Stimulated activated naive CD8-positive, alpha-beta T cell treated with anti-CD3 and anti-CD28 coated beads, Interleukin-15, amount 100 ng/mL, for 72 hours (primary cell): ENCODE measurements around the gene CDHR1.

Experiments used
- ATAC-seq: fragments of 150-1000 bp; cut with Tn5 transposase; 2 replicates; pipeline ENCODE4 v1.10.0; 2021; ENCODE audit warnings: mild to moderate bottlenecking, moderate library complexity
- DNase-seq, 2 donors: peaks; one replicate each; pipeline ENCODE4 v3.0.0; 2021 to 2022
- H3K27ac Mint-ChIP-seq, 2 donors: one replicate each; pipeline ENCODE4 v1.8.0; 2022; ENCODE audit warnings: mild to moderate bottlenecking in 2 of 2, mixed read lengths in 2 of 2, moderate library complexity in 2 of 2
- H3K27me3 Mint-ChIP-seq: one replicate; pipeline ENCODE4 v1.8.0; 2022; ENCODE audit warnings: mixed read lengths
- H3K4me1 Mint-ChIP-seq: one replicate; pipeline ENCODE4 v1.8.0; 2022; ENCODE audit warnings: mild to moderate bottlenecking, mixed read lengths
- H3K4me3 Mint-ChIP-seq, 2 donors: one replicate each; pipeline ENCODE4 v1.8.0; 2022; ENCODE audit warnings: mild to moderate bottlenecking in 2 of 2, mixed read lengths in 2 of 2, moderate library complexity in 1 of 2
- H3K9me3 Mint-ChIP-seq, 2 donors: one replicate each; pipeline ENCODE4 v1.8.0; 2022; ENCODE audit warnings: mixed read lengths in 2 of 2

Gene CDHR1

GRCh38 chr10:84185526-84186175 lies 8.7 kb upstream of the CDHR1 start:
- Mint-ChIP-seq H3K27ac (no peak overlapping the region), H3K4me3 (no peak overlapping the region), H3K9me3 (no peaks in the 10 kb centered on the region), H3K4me1 (peaks cover 11% of the 10 kb centered on the region), H3K27me3 (no peaks in the 10 kb centered on the region)
- ATAC-seq (peak; percentile 17), DNase-seq (no peak)

GRCh38 chr10:84188815-84189214 lies 5.5 kb upstream of the CDHR1 start:
- no peak overlapping the region for H3K4me3 Mint-ChIP-seq
- ATAC-seq (no peak), DNase-seq (no peak)
- peaks cover 20% of the 10 kb centered on the region for H3K4me1 Mint-ChIP-seq
- no peaks in the 10 kb centered on the region for H3K9me3 Mint-ChIP-seq
- H3K27ac Mint-ChIP-seq, result no peak overlapping the region
- H3K27me3 Mint-ChIP-seq, result peaks cover 10% of the 10 kb centered on the region

GRCh38 chr10:84190621-84191020 lies 3.7 kb upstream of the CDHR1 start:
- no peak for ATAC-seq
- Mint-ChIP-seq H3K4me1 (peaks cover 14% of the 10 kb centered on the region), H3K27ac (no peak overlapping the region), H3K27me3 (peaks cover 28% of the 10 kb centered on the region), H3K9me3 (no peaks in the 10 kb centered on the region), H3K4me3 (no peak overlapping the region)
- no peak for DNase-seq

- H3K4me1 Mint-ChIP-seq, result peaks cover 14% of the 10 kb centered on the region
- peak overlapping the region in 1 of 2 donors; percentile 15 for H3K27ac Mint-ChIP-seq
- DNase-seq (no peak), ATAC-seq (no peak)
- H3K9me3 Mint-ChIP-seq, result no peaks in the 10 kb centered on the region
- H3K27me3 Mint-ChIP-seq, result peaks cover 32% of the 10 kb centered on the region
- no peak overlapping the region for H3K4me3 Mint-ChIP-seq
These were observed 3.2 kb upstream of the CDHR1 start for GRCh38 chr10:84191106-84191505.

GRCh38 chr10:84193327-84193726 lies 1.0 kb upstream of the CDHR1 start:
- no peaks in the 10 kb centered on the region for H3K9me3 Mint-ChIP-seq
- peaks cover 46% of the 10 kb centered on the region for H3K27me3 Mint-ChIP-seq
- H3K4me3 Mint-ChIP-seq, result no peak overlapping the region
- no peak overlapping the region for H3K27ac Mint-ChIP-seq
- H3K4me1 Mint-ChIP-seq, result peaks cover 14% of the 10 kb centered on the region
- ATAC-seq (no peak), DNase-seq (no peak)

- ATAC-seq, result no peak
- DNase-seq, result no peak
- H3K4me1 Mint-ChIP-seq, result peaks cover 14% of the 10 kb centered on the region
- no peak overlapping the region for H3K27ac Mint-ChIP-seq
- H3K27me3 Mint-ChIP-seq, result peaks cover 46% of the 10 kb centered on the region
- no peaks in the 10 kb centered on the region for H3K9me3 Mint-ChIP-seq
- peak overlapping the region; percentile 19 to 77 for H3K4me3 Mint-ChIP-seq
These were observed 402 bp upstream of the CDHR1 start for GRCh38 chr10:84193846-84194423.

GRCh38 chr10:84195044-84195830 lies 900 bp downstream of the CDHR1 start:
- DNase-seq, result no peak
- Mint-ChIP-seq H3K9me3 (no peaks in the 10 kb centered on the region), H3K4me1 (peaks cover 13% of the 10 kb centered on the region), H3K27ac (no peak overlapping the region), H3K4me3 (peak overlapping the region; percentile 42 to 77), H3K27me3 (peaks cover 46% of the 10 kb centered on the region)
- peak; percentile 8 for ATAC-seq

- Mint-ChIP-seq H3K9me3 (no peaks in the 10 kb centered on the region), H3K27me3 (peaks cover 46% of the 10 kb centered on the region), H3K4me1 (peaks cover 4% of the 10 kb centered on the region), H3K4me3 (no peak overlapping the region), H3K27ac (peak overlapping the region in 1 of 2 donors; percentile 30)
- no peak for ATAC-seq
- no peak for DNase-seq
These were observed 1.7 kb downstream of the CDHR1 start for GRCh38 chr10:84196083-84196482.

GRCh38 chr10:84196941-84197340 lies 2.6 kb downstream of the CDHR1 start:
- peaks cover 46% of the 10 kb centered on the region for H3K27me3 Mint-ChIP-seq
- no peaks in the 10 kb centered on the region for H3K9me3 Mint-ChIP-seq
- no peak overlapping the region for H3K27ac Mint-ChIP-seq
- no peaks in the 10 kb centered on the region for H3K4me1 Mint-ChIP-seq
- DNase-seq (no peak), ATAC-seq (no peak)
- no peak overlapping the region for H3K4me3 Mint-ChIP-seq

- H3K4me3 Mint-ChIP-seq, result no peak overlapping the region
- no peak for DNase-seq
- no peak for ATAC-seq
- no peaks in the 10 kb centered on the region for H3K4me1 Mint-ChIP-seq
- no peak overlapping the region for H3K27ac Mint-ChIP-seq
- H3K9me3 Mint-ChIP-seq, result no peaks in the 10 kb centered on the region
- H3K27me3 Mint-ChIP-seq, result peaks cover 46% of the 10 kb centered on the region
These were observed 3.3 kb downstream of the CDHR1 start for GRCh38 chr10:84197643-84198042.

GRCh38 chr10:84198206-84198915 lies 4.0 kb downstream of the CDHR1 start:
- Mint-ChIP-seq H3K4me1 (no peaks in the 10 kb centered on the region), H3K4me3 (no peak overlapping the region), H3K27me3 (peaks cover 40% of the 10 kb centered on the region), H3K27ac (no peak overlapping the region), H3K9me3 (no peaks in the 10 kb centered on the region)
- DNase-seq (no peak), ATAC-seq (no peak)

GRCh38 chr10:84200537-84201243 lies 6.4 kb downstream of the CDHR1 start:
- no peak for ATAC-seq
- Mint-ChIP-seq H3K27ac (peak overlapping the region in 1 of 2 donors; percentile 28), H3K9me3 (no peaks in the 10 kb centered on the region), H3K4me1 (no peaks in the 10 kb centered on the region), H3K4me3 (no peak overlapping the region), H3K27me3 (peaks cover 18% of the 10 kb centered on the region)
- DNase-seq, result no peak

GRCh38 chr10:84201244-84201606 lies 6.9 kb downstream of the CDHR1 start:
- H3K27ac Mint-ChIP-seq, result no peak overlapping the region
- H3K27me3 Mint-ChIP-seq, result peaks cover 12% of the 10 kb centered on the region
- DNase-seq (no peak), ATAC-seq (no peak)
- H3K9me3 Mint-ChIP-seq, result no peaks in the 10 kb centered on the region
- no peak overlapping the region for H3K4me3 Mint-ChIP-seq
- no peaks in the 10 kb centered on the region for H3K4me1 Mint-ChIP-seq

GRCh38 chr10:84201682-84202081 lies 7.3 kb downstream of the CDHR1 start:
- H3K4me1 Mint-ChIP-seq, result no peaks in the 10 kb centered on the region
- H3K9me3 Mint-ChIP-seq, result no peaks in the 10 kb centered on the region
- no peak for ATAC-seq
- no peak overlapping the region for H3K27ac Mint-ChIP-seq
- no peak overlapping the region for H3K4me3 Mint-ChIP-seq
- peaks cover 8% of the 10 kb centered on the region for H3K27me3 Mint-ChIP-seq
- DNase-seq, result no peak

- Mint-ChIP-seq H3K27ac (no peak overlapping the region), H3K4me3 (no peak overlapping the region), H3K9me3 (no peaks in the 10 kb centered on the region), H3K27me3 (peaks cover under 1% of the 10 kb centered on the region), H3K4me1 (no peaks in the 10 kb centered on the region)
- DNase-seq (no peak), ATAC-seq (no peak)
These were observed 8.0 kb downstream of the CDHR1 start for GRCh38 chr10:84202349-84202748.
